IPS-NIHi11 (cell line): ENCODE measurements around the gene VKORC1L1.
"Not testable (repeated sequence)": the region's sequence is repeated elsewhere in the genome, so short reads cannot be mapped to it uniquely, and the experiment has no call there.

Experiments used
- DNase-seq: peaks from one replicate; pipeline ENCODE4 v3.0.0; 2012; ENCODE audit warnings: mixed read lengths, low spot score

Gene VKORC1L1

DNA sequence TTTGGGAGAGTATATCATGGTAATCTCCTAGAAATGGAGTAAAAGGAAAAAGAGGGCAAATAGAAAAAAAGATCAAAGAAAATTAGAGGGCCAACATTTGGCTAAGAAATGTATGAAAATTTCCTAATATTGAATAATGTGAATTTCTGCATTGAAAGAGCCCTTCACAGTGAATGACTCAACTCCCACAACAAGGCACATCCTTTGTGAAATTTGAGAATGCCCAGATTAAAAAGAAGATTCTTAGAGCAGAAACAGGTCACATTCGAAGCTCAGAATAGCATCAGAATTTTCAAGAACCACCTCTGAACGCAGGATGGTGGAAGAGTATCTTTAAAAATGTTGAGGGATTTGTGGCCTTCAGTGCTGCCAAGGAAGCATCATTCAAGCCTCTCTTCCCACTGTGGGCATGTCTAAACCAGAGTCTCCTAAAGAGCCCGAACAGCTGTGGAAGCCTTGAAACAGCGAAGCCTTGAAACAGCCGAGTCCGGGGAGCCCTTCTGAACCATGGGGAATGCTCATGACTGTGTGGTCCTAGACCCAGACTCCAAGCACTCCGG, 65.5 kb downstream of the VKORC1L1 start:
- DNase-seq = no peak

DNA sequence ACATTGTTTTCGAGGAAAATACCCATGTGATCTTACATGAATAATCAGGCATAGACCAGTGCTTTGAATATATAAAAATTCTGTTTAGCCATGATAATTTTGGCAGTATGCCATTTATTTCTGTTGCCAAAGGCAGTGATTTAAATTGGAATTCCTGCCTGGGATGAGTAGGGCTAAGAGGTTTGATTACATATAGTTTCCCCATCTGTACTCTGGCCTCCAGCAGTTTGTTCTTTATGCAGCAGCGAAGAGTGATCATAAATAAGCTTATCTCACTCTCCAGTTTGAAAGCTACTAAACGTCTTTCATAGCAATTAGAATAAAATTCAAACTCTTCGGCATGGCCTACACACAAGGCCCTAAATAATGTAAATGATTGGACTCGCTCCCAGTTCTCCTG, 72.9 kb downstream of the VKORC1L1 start:
- not testable (repeated sequence) for DNase-seq

DNA sequence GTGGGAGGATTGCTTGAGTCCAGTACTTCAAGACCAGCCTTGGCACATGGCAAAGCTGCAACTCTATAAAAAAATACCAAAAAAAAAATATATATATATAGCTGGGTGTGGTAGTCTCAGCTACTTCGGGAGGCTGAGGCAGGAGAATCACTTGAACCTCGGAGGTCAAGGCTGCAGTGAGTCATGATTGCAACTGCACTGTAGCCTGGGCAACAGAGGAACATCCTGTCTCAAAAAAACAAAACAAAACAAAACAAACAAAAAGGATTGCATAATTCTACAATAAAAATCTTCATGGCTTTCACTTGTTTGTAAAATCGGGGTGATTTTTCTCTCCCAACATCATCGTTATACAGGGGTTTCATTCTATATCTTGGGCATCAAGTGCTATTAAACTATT, 74.0 kb downstream of the VKORC1L1 start:
- DNase-seq = no peak

DNA sequence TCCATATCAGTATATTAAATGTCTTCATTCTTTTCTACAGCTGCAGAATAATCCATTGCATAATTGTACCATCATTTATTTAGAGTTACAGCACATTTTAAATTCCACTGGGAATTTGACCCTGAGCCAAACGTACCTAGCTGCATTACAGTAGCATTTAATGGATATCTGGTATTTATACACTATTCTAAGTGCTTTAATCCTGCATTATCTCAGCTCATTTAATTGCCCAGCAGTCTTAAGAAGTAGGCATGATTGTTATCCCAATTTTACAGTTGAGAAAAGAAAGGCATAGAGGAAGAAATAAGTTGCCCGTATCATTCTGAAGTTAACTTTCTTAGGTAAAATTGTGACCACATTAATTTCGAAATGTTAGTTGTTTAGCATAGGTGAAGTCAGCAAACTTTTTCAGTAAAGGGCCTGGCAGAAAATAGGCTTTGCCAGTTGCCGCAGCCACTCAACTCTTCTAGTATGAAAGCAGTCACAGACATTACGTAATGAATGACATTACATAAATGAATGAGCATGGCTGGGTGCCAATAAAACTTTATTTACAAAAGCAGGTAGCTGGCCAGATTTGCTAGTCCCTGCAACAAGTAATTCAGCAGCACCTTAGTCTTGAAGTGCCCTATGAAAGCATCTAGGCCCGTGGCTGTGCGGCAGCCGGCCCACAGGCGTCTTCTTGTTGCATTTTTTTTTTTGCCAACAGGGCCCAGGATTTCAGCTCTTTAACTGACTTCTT, 79.1 kb downstream of the VKORC1L1 start:
- no peak for DNase-seq

DNA sequence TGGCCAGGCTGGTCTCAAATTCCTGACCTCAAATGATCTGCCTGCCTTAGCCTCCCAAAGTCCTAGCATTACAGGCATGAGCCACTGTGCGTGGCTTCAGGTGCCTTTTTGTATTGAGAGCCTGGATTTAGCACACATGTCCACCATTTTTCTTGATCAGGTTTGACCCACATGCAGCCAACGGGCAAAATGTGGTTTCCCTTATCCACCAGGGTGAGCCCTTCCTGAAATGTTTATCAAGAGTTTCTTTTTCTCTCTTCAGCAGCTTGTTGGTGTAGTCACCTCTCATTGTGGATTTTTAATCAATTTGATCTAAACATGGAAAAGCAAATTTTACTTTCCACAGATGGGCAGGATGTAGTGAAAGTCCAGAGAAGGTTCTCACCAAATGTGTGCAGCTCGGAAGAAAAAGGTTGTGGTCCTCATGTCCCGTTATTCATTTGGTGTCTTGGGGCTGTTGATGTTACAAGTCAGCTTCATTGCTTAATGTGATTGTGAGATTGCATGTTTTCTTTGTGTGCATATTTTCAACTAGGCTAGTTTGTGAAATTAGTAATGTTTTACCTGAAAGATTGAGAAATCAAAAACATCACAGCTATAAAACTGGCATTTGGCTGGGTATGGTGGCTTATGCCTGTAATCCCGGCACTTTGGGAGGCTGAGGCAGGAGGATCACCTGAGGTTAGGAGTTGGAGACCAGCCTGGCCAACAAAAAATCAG, 80.3 kb downstream of the VKORC1L1 start:
- DNase-seq = no peak

DNA sequence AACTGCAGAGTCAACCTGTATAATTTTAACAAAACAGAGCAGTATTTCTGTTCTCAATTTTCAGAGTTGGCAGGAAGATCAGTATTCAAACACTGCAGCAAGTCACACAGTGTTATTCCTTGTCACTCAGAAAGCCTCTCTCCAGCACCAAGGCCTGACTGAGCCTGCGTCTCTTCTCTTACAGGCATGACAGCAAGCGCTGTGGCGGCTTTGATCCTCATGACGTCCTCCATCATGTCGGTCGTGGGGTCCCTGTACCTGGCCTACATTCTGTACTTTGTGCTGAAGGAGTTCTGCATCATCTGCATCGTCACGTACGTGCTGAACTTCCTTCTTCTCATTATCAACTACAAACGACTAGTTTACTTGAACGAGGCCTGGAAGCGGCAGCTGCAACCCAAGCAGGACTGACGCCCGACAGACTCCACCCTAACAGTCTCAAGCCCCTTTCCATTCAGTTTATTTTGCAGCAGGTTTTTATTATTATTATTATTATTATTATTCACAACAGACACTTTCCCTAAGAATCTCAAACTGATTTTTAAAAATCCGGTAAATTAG, 81.1 kb downstream of the VKORC1L1 start:
- DNase-seq = no peak

DNA sequence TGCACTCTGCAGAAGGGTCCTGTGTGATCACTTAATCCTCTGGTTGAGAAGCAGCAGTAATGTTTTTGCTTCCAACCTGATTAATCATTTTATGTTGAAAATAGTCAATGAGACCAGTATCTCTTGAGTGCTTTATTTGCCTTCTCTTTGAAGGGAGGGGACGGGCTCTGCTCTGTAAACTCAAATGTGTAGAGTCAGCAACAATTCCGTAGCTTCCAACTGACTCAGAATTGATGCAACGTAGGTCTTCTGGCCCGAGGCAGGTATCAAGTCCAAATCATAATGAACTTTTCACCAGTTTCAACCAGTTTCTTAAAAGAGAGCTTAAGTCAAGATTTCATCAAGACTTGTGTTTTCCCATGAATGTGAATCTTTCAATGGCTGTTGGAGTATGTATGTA, 82.8 kb downstream of the VKORC1L1 start:
- no peak for DNase-seq

DNA sequence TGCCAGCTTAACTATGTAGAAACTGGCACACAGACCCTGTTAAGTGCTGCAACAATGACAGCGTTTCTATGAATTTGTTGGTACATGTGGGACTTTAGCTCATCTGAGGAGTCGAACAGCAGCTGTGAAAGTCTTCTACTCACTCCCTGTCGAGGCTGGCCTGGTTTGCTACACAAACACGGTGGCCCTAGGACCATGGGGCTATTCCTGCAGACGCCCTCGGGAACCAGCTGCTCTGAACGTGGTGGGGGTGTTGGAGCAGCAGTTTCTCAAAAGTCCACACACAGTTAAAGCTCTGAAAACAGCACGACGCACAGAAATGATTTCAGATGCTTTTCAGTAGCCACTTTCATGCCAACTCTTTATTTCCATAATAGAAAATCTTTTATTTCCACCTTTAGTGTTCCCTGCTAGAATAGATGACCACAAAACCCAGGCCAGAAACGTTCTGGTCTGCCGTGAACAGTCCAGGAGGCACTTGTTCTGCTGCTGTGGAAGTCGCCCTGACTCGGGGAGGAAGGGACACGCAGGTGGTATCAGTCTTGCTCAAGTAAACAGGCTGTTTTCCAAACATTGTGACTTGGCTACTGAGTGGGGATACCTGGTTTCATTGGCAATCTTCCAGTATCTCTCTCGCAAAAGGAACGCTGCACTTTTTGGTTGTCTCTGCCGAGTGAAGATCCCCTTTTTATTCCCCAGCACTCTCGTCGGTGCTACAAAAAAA, 87.6 kb downstream of the VKORC1L1 start:
- DNase-seq = no peak

DNA sequence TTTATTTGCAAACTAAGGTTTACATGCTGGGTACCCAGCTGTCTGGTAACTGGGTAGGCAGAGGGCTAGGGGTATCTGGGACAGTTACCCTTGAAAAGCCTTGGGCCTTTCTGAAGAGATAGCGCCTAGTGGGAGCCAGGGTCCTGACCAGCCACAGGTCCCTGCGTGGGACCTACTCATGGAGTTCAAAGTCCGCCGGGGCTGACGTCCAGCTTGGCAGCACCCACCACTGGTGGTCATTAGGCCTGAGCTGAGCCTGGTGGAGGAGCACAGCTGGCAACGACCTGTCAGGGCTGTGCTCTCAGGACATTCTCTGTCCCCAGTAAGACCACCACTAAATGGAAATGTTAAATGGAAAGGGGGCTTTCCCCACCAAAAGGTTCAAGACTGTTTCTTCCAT, 89.2 kb downstream of the VKORC1L1 start:
- DNase-seq = no peak

DNA sequence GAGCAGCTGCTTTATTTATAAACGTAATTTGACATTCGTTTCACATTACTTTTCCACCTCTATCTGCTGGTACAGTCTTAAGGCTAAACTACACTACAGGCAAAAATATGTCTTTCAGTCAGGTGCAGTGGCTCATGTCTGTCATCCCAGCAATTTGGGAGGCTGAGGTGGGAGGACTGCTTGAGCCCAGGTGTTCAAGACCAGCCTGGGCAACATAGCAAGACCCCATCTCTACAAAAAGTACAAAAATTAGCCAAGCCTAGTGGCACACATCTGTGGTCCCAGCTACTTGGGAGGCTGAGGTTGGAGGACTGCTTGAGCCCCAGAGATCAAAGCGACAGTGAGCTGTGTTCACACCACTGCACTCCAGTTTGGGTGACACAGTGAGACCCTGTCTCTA, 91.8 kb downstream of the VKORC1L1 start:
- not testable (repeated sequence) for DNase-seq

DNA sequence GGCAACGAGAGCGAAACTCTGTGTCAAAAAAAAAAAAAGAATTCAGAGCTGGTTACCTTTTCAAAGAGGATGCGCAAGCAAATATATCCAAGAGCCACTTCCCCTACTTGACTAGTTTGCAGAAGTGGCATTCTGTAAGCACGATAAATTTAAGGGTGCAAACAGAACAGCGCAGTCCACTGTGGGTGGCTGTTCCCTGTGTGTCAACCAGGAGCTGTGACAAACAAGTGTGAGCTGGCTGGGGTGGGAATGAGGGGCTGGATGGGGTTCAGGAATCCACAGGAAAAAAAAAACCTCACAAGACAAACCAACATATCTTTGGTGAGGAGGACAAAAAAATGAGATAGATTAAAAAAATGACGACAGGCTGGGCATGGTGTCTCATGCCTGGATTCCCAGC, 93.3 kb downstream of the VKORC1L1 start:
- no peak for DNase-seq

DNA sequence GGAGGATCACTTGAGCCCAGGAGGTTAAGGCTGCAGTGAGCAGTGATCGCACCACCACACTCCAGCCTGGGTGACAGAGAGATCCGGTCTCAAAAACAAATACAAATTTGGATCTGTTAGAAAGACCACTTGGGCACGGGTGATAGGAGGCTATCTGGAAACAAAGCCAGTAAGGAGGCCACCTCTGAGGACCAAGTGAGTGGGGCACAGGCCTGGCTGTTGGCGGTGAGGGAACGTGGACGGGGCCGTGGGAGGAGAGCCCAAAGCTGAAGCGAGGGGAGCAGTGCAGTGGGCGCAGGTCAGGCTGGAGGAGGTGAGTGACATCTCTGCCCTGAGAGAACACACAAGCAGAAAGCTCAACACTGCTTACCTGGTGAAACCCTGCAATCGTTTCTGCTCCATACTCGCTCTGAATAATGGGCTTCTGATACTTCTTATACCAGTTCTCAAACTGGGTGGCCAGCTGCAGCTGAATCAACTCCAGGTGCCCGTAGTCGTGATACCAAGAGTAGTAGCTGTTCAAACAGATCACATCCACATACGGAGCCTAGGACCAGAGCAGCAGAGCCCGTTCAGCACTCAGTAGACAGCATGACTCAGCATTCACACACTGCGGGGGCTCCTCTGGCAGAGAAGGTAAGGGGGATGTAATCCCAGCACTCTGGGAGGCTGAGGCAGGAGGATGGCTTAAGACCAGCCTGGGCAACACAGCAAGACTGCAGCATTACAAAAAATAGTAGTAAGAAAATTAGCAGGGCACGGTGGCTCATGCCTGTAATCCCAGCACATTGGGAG, 94.7 kb downstream of the VKORC1L1 start:
- DNase-seq = no peak

DNA sequence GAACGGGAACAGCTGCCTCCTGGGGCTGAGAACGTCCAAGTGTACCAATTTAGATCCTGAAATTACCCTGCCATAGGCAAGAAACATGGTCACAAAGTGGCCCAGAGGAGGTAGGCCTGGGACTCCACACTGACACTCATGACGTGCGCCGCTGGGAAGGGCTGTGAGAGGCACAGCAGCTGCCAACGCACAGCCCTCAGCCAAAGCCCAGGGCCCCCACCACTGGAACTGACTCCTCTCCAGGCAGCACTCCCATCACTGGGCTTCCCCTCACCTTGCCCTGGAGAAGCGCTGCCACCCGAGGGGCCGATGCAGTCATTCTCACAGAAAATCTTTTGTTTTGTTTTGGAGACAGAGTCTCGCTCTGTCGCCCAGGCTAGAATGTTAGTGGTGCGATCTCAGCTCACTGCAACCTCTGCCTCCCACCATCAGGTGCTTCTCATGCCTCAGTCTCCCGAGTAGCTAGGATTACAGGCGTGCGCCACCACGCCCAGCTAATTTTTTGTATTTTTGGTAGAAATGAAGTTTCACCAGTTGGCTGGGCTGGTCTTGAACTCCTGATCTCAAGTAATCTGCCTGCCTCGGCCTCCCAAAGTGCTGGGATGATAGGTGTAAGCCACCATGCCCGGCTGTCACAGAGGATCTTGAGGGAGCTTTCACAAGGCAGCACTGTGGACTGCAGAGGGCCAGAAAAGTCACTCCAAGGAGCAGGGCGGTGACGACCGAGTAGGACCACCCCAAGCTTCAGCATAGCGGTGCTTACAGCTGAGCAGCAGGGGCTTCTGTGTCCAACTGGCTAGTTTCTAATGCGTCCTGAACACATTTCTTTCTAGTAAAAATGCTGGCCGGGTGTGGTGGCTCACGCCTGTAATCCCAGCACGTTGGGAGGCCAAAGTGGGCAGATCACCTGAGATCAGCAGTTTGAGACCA, 95.6 kb downstream of the VKORC1L1 start:
- DNase-seq = no peak

DNA sequence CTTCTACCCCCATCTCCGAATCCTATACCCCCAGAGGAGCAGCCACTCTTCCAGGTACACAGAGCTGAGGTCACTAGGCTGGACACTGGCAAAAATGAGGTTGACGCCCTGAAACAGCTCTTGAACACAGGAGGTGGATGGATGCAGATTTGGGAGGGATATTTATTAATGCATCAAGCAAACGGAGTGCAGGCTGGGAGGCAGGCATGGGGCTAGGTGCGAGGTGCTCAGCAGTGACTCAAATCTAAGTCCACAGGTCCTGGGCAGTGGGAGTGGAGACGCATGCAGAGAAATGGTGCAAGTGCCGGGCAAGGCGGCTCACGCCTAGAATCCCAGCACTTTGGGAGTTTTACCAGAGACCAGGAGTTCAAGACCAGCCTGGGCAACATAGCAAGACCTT, 98.1 kb downstream of the VKORC1L1 start:
- DNase-seq = no peak

DNA sequence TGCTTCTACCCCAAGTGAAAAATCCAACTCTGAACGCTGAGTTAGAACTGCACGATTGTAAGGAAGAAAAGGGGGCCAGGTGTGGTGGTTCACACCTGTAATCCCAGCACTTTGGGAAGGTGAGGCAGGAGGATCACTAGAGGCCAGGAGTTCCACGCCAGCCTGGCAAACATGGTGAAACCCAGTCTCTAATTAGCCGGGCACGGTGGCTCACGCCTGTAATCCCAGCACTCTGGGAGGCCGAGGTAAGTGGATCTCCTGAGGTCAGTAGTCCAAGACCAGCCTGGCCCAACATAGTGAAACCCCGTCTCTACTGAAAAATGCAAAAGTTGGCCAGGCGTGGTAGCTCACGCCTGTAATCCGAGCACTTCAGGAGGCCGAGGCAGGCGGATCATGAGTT, 100.1 kb downstream of the VKORC1L1 start:
- no peak for DNase-seq

DNA sequence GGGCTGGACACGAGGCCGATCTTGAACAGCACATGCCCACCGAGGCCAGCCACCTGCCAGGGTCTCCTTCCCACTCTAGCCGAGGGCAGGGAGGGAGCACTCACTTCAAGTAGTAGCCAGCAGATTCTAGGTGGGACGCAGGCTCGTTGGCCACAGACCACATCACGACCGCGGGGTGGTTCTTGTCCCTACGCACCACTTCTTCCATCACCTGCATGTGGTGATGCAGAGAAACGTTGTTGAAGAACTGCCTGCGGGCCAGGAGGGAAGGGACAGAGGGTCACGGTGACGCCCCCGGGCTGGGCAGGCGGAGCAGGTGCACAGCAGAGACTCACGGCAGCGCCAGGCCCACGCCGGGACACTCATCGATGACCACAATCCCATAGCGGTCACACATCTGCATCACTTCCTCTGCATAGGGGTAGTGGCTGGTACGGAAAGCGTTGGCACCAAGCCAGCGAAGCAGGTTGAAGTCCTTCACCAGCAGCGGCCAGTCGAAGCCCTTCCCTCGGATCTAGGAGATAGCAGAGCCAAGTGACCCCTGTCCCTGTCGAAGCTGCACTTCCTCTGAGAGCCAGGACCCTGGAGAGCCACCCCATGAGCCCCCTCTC, 101.4 kb downstream of the VKORC1L1 start:
- no peak for DNase-seq

DNA sequence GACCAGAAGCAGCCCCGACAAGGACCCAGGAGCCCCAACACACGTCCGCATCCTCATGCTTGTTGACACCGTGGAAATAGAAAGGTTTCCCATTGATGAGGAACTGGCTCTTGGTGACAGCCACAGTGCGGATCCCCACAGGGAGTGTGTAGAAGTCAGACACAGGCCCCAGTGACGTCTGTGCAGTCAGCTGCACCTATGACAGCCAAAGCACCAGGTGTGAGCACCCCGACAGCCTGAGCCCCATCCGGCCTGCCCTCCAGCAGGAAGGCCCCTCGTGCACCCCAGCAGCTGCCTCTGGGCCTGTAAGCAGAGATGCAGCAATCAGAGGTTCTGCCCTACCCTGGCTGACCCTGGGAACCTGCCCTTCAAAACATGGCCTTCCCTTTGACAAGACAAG, 102.0 kb downstream of the VKORC1L1 start:
- DNase-seq = no peak

DNA sequence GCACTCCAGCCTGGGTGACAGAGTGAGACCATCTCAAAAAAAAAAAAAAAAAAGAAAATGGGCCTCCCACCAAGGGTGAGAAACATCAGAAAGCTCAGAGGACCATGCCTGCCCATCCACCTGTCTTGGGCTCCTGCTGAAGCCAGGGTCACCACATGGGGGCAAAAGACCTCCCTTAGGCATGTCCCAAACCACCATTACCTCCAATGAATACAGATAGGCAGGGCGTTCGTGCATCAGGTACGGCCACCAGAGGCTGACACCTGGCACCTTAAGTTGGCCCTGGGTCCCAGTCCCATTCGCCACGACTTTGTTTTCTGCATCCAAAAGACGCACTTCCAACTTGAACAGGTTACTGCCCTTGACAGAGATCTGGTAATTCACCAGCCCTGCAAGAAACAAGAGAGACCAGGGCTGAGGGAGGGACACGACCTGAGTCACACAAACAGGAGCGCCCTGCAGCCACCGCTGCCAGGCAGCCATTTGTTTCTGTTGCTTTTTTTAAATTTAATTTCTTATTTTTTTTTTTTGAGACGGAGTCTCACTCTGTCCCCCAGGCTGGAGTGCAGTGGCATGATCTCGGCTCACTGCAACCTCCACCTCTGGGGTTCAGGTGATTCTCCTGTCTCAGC, 103.1 kb downstream of the VKORC1L1 start:
- no peak for DNase-seq

DNA sequence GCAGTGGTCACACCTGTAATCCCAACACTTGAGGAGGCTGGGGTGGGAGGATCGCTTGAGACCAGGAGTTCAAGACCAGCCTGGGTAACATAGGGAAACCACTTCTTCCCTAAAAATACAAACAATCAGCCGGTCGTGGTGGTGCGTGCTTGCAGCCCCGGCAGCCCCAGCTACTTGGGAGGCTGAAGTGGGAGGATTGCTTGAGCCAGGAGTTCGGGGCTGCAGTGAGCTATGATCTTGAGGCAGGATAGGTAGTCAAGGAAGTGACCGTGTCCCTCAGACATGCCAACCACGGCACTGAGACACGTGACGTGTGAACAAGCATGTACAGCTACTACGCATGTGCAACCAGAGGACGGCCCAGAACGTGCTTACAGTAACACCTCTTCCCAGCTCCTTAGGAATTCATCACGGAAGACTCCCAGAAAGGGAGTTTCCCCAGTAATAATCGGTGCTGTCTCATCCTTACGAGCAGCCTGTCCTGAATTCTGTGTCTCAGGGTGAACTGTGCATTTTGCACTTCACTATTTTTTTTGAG, 103.9 kb downstream of the VKORC1L1 start:
- no peak for DNase-seq
